HepG2 (cell line): Measurements from ENCODE around the gene EEF2. TPM values are rescaled to one million over a fixed set of nuclear protein-coding genes. Genes with fewer than 3 reads are reported as not detected.

ENCODE experiments used
- ARID4A ChIP-seq: sonication (generic); formaldehyde crosslinking; IDR thresholded peaks from 2 replicates; pipeline ENCODE4 v1.5.0; 2020; ENCODE audit warnings: mild to moderate bottlenecking, missing genetic modification reagents, borderline replicate concordance
- FOXM1 ChIP-seq: sonication (generic); formaldehyde crosslinking; IDR thresholded peaks from 2 replicates; pipeline ENCODE4 v1.5.0; 2020; ENCODE audit warnings: missing genetic modification reagents
- KAT2B ChIP-seq: fragments of 150-350 bp; IDR thresholded peaks from 2 replicates; pipeline ENCODE4 v1.6.1; 2014; ENCODE audit warnings: low read depth, low read length, borderline replicate concordance
- KLF13 ChIP-seq: sonication (generic); formaldehyde crosslinking; IDR thresholded peaks from 2 replicates; pipeline ENCODE4 v1.4.0; 2020; ENCODE audit warnings: mild to moderate bottlenecking, missing genetic modification reagents
- PAXIP1 ChIP-seq: sonication (generic); formaldehyde crosslinking; conservative IDR thresholded peaks from 2 replicates; pipeline ENCODE4 v1.4.0; 2020; ENCODE audit warnings: mild to moderate bottlenecking, missing genetic modification reagents, moderate library complexity
- PHF5A ChIP-seq: IDR thresholded peaks from one replicate; pipeline ENCODE4 v1.6.1; 2018; ENCODE audit warnings: low read depth, missing genetic modification reagents; ENCODE audit not compliant: unreplicated experiment
- PLRG1 ChIP-seq: fragments of 450-650 bp; conservative IDR thresholded peaks from 2 replicates; pipeline ENCODE4 v1.6.1; 2016
- RORA ChIP-seq: sonication (generic); formaldehyde crosslinking; IDR thresholded peaks from 2 replicates; pipeline ENCODE4 v1.5.0; 2020; ENCODE audit warnings: mild to moderate bottlenecking, missing genetic modification reagents, moderate library complexity
- TAF1 ChIP-seq: sonication (generic); formaldehyde crosslinking; IDR thresholded peaks from 2 replicates; pipeline ENCODE4 v1.4.0; 2020; ENCODE audit warnings: missing genetic modification reagents
- TARDBP ChIP-seq: sonication (generic); formaldehyde crosslinking; IDR thresholded peaks from 2 replicates; pipeline ENCODE4 v1.8.0; 2022; ENCODE audit warnings: mild to moderate bottlenecking, missing genetic modification reagents
- TEAD3 ChIP-seq: optimal IDR thresholded peaks from 2 replicates; pipeline ENCODE3; 2016; ENCODE audit warnings: borderline replicate concordance
- TFDP2 ChIP-seq: sonication (generic); formaldehyde crosslinking; IDR thresholded peaks from 2 replicates; pipeline ENCODE4 v1.4.0; 2020; ENCODE audit warnings: missing genetic modification reagents
- ZBTB33 ChIP-seq: sonication (generic); formaldehyde crosslinking; IDR thresholded peaks from 2 replicates; pipeline ENCODE4 v1.4.0; 2020; ENCODE audit warnings: missing genetic modification reagents
- ZFP90 ChIP-seq: sonication (generic); formaldehyde crosslinking; IDR thresholded peaks from 2 replicates; pipeline ENCODE4 v1.8.0; 2022; ENCODE audit warnings: missing genetic modification reagents, mild to moderate bottlenecking, inconsistent platforms, borderline replicate concordance
- ZGPAT ChIP-seq: IDR thresholded peaks from 2 replicates; pipeline ENCODE4 v1.6.1; 2016; ENCODE audit warnings: mild to moderate bottlenecking
- ZNF33A ChIP-seq: sonication (generic); formaldehyde crosslinking; IDR thresholded peaks from 2 replicates; pipeline ENCODE4 v1.5.1; 2020; ENCODE audit warnings: missing genetic modification reagents, mild to moderate bottlenecking, moderate library complexity, borderline replicate concordance
- ZNF777 ChIP-seq: sonication (generic); formaldehyde crosslinking; IDR thresholded peaks from 2 replicates; pipeline ENCODE4 v1.4.0; 2020; ENCODE audit warnings: missing genetic modification reagents
- polyA plus RNA-seq, 8 experiments: library from polyadenylated mRNA; depleted of rRNA in 3 of 8; stranded (reverse) in 7 of 8; unstranded in 1 of 8; fragments of >200 nt; fragmentation: Illumina TruSeq in 4 of 8; extraction: Trizol in 4 of 8; gene quantifications; 2 replicates each; pipeline versions ENCODE4 v1.2.1 to v1.2.3, GENCODE V29; 2011 to 2016; ENCODE audit warnings: low read depth in 4 of 8, missing spikeins in 1 of 8, mixed read lengths in 1 of 8; ENCODE audit not compliant: insufficient read depth in 1 of 8
- total RNA-seq, 5 experiments: library from RNA; depleted of rRNA; stranded (reverse); fragments of >200 nt; fragmentation: Illumina TruSeq; extraction: Trizol; gene quantifications; 2 replicates each; pipeline ENCODE4 v1.2.3, GENCODE V29; 2016; ENCODE audit warnings: low read depth in 1 of 5

EEF2 gene
- total and polyA plus RNA-seq, 2 of the 13 experiments (the other 11 are each of a cell fraction or from before 2014, with no cell fraction given) = 1,441 to 1,777 TPM

GRCh38 chr19:3984908-3985642 is at the start of gene EEF2 (continued):
- TF ChIP-seq KAT2B (no peak), TEAD3 (peak; percentile 49), TAF1 (CRISPR knock-in tag) (peak; percentile 100), ZGPAT (CRISPR knock-in tag) (peak; percentile 88), KLF13 (CRISPR knock-in tag) (0 out of 2 replicates have a peak, but pooled peaks have one; percentile 33), FOXM1 (CRISPR knock-in tag) (no peak), ZNF777 (CRISPR knock-in tag) (peak; percentile 30; the same call in 1 of the 2 replicates), PLRG1 (no peak), PHF5A (peak; percentile 82), ARID4A (CRISPR knock-in tag) (peak; percentile 98), RORA (CRISPR knock-in tag) (no peak), PAXIP1 (peak; percentile 54), ZBTB33 (CRISPR knock-in tag) (peak; percentile 53; the same call in 1 of the 2 replicates), ZNF33A (CRISPR knock-in tag) (no peak), TFDP2 (CRISPR knock-in tag) (peak; percentile 36), ZFP90 (CRISPR knock-in tag) (peak; percentile 96), TARDBP (peak; percentile 83)
